NCI-H526 (cell line): ENCODE measurements around the gene SETD5.
A peak's percentile ranks its signal among the peaks of the same experiment; 100 is the strongest.

Experiments used
- DNase-seq, 2 experiments: peaks; one replicate each; lab custom pipeline; 2025; lab: John Stamatoyannopoulos, UW

Gene SETD5

DNA sequence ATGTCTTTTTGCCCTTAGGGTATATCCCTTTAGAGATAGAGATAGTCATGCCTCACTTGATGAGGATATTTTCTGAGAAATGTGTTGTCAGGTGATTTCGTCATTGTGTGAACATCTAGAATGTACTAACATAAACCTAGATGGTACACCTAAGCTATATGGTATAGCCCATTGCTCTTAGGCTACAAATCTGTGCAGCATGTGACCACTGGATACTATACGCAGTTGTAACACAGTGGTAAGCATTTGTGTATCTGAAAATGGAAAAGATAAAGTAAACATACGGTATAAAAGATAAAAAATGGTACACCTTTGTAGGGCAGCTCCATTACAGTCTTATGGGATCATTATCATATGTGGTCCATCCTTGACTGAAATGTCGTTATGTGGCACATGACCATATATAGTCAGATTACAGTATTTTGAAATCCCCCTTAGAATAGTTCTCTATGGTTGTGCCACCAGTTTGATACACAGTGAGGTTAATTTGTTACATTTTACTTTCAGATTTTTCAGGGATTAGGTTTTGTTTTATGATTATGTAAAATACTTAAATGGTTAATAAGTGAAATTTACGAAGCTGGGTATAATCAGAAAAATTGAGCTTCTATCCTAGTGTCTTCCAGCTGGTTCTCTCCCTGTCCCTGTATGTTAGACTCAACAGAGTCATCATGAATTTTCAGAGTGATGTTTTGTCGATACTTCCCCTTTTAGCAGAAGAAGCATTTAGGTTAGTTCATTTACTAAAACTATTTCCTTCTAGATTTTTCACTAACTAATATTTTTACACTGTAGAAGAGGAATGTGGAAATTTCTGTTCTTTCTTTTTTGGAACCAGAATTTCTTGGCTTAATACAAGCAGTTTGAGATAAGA, 12.8 kb downstream of the SETD5 start:
- no peak for DNase-seq

DNA sequence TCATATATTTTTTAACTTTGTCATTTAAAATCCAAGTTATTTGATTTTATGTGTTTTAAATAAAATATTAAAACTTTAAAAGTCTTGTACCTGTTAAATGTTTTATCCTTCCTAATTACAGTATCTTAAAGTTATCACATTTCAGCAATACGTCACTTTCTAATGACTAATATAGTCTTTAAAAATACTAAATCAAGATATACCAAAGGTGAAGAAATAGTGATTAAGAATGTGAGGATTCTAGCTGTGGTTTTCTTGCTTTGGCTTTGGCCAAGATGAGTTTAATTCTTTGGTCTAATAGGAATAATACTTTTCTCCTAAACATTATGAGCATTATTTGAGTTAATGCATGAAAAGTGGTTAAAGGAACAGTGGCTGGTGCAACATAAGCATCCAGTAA, 13.9 kb downstream of the SETD5 start:
- DNase-seq: no peak

DNA sequence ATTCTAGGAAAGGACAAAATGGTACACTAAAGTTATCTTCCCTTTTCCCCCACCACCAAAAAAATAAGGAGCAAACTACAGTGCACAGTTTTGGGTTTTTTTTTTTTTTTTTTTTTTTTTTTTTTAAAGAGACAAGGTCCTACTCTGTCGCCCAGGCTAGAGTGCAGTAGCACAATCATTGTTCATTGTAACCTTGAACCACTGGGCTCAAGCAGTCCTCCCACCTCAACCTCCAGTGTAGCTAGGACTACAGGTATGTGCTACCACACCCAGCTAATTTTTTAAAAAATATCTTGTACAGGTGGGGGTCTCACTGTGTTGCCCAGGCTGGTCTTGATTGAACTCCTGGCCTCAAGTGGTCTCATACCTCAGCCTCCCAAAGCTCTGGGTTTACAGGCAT, 14.9 kb downstream of the SETD5 start:
- DNase-seq: no peak

DNA sequence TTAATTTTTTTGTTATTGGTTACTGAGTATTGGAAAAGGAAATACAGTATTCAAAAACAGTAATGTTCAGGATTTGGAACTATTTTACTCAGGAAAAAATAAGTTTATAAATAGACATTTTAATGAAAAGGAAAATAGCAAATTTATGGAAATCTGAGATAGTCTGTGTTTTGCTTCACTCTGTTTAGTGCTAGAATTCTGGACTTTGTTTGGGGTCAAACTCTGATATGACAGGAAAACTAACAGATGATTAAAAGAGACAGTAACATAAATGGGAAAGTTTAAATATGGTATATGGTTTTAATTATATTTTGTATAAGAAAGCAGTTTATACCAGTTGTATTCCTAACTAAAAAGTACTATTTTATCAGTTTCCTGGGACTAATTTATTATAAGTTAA, 17.4 kb downstream of the SETD5 start:
- DNase-seq: no peak

DNA sequence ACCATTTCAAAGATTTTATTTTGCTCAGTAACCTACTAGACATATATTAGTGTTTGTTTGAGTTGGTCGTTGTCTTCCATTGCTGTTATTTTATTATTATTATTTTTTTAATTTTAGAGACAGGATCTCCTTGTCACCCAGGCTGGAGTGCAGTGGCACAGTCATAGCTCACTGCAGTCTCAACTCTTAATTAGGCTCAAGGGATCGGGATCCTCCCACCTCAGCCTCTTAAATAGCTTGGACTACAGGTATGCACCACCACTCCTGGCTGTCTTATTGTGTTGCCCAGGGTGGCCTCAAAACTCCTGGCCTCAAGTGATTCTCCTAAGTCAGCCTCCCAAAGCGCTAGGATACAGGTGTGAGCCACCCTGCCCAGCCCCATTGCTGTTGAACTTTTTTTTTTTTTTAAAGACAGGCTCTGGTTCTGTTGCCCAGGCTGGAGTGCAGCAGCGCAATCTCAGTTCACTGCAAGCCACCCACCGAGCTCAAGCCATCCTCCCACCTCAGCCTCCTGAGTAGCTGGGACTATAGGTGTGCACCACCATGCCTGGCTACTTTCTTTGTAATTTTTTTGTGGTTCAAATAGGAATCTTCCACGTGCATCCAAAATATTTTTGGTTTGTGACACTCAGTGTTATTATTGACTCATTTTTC, 18.2 kb downstream of the SETD5 start:
- DNase-seq: no peak

DNA sequence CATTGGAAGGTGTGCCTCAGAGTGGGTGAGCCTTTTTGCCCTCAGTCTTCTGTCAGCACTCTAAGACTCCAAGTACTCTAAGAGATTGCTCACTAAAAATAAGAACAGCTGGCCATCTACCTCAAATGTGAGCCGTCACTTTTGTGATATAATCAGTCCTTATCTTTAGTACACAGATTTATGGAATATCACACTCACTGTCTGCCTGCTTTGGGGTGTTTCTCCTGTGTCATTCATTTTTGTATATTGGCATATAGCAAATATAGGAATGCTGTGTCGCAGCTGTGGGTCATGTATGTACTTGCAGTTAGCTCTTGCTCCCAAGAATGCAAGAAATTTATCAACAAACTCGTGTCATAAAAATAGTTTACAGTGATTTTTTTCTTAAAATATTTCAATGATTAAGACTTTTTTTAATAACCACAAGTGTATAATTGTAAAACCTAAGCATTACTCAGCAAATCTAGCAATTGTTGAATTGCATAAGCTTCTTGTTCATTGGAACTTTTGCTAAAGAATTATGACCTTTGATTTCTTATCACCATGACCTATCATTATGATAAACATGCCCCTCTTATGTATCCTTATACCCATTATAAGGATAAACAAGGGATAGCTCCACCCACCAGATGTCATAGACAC, 18.8 kb downstream of the SETD5 start:
- no peak for DNase-seq

DNA sequence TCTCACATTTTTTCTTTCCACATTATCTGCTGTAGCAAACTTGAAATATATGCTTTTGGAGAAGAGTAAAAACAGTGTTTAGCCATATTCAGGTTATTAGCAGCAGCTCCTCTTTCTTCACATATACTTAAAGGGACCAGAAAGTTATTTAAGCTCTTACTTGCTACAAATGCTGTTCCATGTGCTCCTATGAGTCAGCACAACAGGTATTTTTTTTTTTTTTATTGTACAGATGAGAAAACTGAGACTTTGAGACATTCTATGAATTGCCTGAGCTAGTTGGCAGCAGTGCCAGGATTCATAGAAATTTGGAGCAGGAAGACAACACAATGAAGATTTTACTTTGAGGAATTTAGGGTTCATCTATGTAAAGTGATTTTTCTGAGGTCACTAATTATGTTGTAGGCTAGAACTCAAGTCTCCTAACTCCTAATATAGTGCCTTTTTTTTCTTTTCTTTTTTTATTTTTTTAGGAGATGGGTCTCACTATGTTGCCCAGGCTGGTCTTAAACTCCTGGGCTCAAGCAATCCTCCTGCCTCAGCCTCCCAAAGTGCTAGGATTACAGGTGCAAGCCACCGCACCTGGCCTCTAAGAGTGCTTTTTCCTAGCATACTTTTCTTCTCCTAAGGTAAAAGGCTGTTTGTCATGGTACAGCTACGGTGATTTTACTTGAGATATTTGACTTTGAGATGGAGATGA, 23.6 kb downstream of the SETD5 start:
- DNase-seq: no peak

DNA sequence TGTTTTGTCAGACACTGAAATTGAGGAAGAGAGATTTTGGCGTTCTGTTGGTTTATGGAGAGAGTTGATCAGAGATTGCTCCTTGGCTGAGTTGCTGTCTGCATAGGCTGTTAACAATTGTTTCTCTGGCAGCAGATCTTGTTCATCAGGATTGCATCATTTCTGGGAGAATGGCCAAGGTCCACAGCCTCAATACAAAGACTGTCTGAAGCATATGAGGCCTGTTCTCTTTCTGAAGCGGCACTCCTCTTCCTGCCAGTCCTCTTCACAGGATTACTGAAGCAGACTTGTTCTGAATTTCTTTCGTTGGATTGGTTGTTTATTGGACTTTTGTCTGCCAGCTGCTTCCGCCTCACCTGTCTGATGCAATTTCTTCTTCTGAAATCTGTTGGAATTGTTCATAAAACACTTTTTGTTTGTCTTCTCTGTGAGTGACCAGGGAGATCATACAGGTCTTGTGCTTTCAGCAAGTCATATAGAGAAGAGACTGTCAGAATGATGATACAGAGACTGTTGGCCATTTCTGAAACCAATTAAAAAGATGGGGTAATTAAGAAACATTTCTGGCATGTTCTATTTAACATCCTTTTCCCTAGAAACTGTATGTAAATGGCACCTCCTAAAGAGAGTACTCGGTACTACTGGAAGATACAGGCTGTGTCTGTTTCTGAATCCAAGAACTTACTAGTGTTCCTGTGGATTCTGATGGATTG, 25.5 kb downstream of the SETD5 start:
- peak; percentile 56 to 62 for DNase-seq

DNA sequence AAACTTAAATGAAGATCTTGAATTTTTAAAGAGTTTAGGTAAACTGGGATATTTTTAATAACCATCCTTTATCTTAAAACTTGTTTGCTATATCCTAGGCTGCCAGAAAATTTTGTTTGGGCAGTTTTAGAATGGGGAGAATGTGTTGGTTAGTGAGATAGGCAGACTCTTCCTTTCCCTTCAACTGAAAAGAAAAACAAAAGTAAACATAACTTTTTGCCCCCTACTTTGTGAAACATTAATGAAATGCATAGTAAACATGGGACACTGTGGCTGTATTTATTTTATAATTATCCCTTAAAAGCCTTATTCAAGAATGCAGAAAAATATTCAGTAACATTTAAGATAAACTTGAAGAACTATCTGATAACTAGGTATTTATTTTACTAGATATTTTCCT, 31.0 kb downstream of the SETD5 start:
- DNase-seq: no peak

DNA sequence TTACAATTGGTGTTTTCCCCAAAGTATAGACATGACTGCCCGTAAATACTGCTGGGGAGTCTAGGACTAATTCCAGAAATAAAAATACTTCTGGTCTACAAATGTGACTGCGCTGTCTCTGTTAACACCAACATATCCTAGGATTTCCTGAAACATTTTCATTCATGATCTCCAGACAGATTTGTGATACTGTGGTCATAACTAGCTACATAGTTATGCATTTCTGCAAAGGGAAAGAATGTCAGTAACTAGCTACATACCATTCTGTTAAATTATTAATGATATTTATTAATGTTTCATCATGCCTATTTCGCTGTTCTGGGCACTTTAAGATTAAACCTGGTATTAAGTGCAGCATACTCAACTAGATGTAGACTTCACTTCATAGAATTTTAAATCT, 33.3 kb downstream of the SETD5 start:
- no peak for DNase-seq

DNA sequence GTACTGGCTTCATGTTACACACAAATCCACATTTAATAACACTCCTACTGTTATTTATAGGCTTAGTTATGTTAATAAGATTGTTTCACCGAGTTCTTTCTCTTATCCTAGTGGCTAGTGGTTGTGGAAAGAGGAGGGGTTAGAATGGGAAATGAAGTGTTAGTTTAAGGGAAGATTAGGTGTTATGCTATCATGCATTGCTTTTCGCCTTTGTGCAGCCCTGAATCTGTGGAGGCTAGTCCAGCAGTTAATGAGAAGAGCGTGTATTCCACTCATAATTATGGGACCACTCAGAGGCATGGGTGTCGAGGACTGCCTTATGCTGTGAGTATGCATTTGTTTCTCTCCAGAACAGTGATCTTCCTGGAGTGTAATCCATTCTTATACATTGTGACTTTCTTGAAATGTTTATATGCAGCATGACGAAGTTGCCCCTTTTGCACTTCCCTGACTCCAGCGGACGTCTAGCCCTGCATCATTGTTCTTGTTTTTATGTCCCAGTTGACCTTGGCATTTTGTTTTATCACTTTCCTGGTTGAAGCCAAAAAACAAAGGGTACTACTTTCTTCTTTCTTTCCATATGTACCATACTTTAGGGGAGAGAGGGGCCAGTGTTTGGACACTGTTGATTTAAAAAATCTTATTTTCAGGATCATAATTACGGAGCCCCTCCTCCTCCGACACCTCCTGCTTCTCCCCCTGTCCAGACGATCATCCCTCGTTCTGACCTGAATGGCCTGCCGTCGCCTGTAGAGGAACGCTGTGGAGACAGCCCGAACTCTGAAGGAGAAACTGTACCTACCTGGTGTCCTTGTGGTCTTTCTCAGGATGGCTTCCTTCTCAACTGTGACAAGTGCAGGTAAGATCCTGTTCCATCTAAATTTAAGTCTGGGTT, 36.5 kb downstream of the SETD5 start:
- no peak for DNase-seq

DNA sequence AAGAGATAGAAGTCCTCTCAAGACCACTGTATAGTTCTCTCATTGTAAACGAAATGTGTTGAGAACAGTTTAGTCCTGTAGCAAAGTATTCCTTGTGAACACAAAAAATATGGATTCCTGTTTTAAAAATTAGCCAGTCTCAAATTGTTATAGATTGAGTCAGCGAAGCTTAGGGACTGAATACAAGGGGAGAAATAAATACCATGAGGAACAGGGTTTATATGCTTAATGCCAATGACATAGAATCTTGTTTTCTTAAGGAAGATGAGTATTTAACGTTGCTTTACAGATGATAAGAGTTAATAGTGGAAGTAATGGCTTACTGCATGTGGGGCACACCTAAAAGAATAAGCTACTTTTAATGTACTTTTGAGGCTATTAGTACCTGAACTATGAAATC, 37.9 kb downstream of the SETD5 start:
- DNase-seq: no peak

DNA sequence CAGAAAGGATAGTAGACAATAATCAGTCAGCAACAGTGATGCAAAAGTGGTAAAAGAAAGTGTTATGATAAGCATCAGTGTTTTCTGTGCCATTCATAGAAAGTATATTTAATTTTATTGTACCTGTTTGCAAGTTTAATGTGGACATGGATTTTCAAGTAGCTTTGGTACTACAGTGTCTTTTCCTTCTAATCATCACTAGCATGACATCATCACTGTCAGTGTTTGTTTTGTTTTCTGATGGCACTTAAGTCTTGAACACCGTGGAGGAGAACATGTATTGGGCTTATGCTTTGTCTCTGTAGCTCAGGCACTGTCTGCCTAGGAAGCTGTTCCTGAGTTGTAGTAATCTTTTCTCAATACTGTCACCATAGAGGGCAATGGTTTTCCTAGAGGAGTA, 41.9 kb downstream of the SETD5 start:
- DNase-seq: no peak

DNA sequence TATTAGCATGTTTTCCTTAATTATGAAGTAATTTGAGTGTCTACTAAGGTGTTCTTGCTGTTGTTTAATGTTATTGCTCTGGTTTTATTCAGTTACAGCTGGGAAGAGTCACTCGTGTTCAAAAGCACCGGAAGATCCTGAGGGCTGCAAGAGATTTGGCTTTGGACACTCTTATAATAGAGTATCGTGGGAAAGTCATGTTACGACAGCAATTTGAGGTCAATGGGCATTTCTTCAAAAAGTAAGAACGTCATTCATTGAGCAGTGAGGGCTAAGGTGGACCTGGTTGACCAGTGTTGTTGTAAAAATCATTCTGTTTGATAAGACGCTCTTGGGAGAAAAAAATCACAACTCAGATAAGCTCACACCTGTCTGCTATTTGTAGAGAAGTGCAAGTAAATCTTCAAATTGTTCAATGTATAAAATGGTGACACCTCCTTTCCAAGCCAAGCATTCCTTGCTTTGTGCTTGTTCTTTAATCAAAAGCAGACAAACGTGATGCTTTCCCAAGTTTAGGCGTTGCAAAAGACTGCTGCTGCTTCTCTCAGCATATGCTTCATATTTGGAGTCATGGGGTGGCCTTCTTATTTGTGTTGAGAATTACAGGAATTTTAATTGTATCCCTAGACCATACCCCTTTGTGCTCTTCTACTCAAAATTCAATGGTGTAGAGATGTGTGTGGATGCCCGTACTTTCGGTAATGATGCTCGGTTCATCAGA, 44.2 kb downstream of the SETD5 start:
- DNase-seq: no peak

DNA sequence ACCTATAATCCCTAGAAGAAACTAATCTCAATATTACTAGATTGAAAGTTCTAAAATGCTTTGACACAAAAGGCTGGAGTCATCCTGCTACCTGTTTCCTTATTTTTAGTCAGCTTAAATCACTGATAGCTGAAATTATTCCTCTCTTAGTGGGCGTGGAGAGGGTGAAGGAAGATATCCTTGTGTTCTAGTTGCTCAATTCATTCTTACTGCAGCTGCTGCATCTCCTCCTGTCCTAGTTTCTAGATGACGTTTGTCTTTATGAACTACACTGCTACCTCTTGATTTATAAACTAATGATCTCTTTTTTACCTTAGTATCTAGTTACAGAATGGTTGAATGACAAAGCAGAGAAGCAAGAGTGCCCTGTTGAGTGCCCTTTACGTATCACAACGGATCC, 50.7 kb downstream of the SETD5 start:
- DNase-seq: no peak

DNA sequence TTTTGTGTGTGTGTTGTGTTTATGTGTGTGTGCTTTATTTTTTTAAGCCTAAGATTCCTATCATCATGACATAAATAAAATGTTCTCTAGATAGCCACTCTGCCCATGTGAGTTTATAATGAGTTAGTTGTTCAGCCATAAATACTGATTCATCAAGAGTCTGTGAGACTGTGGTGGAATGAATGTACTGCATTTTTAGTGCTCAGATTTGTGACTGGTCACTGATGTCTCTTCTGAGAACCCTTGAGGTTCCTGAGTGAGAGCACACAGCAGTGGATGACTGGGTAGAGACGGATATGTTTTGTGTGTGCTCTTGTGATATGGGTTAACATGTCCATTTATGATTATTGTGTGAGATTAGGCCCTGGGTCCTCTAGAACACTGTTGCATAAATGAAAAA, 51.2 kb downstream of the SETD5 start:
- no peak for DNase-seq

DNA sequence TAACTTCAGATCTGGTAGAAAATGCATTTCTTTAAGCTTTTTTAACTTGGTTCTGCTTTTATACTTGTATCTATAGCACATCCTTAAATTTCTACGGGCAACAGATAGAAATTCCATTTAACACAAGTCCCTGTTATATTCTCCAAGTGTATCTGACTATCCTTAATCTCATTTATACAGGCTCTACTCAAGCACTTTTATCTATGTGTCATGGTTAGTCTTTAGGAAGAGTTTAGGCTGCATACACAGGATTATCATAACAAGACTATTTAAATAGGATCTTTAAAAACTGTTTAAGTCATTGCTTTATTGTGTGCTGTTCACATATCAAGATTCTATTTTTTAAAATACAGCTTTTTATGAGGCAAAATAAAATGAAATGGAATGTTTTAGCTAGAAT, 52.7 kb downstream of the SETD5 start:
- DNase-seq: no peak

DNA sequence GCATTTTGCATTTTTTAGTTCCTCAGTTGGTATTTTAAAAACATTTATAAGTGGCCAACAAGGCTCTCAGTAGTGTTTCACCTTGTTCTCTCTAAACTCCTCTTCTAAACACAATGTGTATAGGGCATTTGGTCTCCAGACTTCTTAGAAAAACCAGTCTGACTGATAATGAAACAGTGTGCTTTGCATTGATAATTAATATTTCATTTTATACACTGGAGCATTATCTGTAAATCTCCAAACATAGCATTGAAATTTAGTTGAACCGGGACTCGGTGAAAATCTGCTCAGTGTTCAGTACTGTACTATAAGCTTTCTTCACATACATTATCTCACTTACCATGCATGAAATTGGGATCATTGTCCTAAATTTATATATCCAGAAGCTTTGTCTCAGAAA, 53.6 kb downstream of the SETD5 start:
- DNase-seq: no peak

DNA sequence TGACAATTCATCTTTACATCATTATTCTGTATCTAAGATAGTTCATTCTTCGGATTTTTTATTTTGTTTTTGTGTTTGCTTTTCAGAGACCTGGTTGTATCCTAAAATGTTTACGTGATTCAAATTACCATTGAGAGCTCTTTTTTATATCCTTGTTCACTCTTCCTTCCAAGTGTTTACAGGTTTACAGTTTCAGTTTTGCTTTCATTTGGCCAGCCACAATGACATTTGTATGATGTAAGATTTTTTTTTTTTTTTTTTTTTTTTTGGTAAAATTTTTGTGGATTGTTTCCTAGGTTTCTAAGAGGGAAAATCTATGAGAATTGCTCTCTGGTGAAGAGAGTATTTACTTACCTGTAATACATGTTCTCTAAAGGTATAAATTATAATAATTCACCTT, 55.0 kb downstream of the SETD5 start:
- no peak for DNase-seq

DNA sequence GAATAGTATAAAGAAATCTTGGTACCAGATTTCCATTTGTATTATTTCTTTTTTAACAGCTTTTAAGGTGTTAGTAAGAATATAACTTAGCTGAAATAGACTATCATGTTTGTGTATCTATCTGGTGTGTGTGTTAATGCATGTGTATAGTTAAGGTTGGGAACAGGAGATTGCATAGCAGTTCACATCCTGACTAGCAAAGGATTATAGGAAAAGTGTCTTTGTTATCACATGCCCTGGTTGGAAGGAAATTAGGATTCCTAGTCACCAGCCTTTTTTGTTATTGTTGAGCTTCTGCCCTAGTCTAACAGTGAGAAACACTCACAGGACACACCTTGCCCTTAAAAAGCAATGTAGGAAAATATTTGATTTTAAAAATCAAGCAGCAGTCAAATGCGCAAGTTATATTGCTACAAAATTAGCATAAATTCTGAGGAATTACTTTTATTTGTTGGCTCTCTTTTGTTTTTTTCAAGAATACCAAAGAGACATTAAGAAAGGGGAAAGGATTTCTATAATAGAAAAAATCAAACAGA, 58.2 kb downstream of the SETD5 start:
- no peak for DNase-seq
